OCI-LY7 (cell line): ENCODE measurements around the gene LAPTM5.

ENCODE experiments used
- CTCF ChIP-seq: fragments of 200-600 bp; sonication (generic); conservative IDR thresholded peaks from 2 replicates; pipeline ENCODE4 v1.5.1; 2014; ENCODE audit warnings: mild to moderate bottlenecking, antibody characterized with exemption, low read length, moderate library complexity, mixed read lengths
- EZH2phosphoT487 ChIP-seq: fragments of 200-600 bp; sonication (generic); IDR thresholded peaks from 2 replicates; pipeline ENCODE4 v1.6.1; 2018; ENCODE audit warnings: low read depth, borderline replicate concordance, mild to moderate bottlenecking, mixed run types, antibody characterized with exemption, low read length, moderate library complexity, mixed read lengths

- TF ChIP-seq CTCF, result no peak
- no peak for TF ChIP-seq EZH2phosphoT487
These were observed 25.8 kb upstream of the LAPTM5 start for GRCh38 chr1:30783256-30783915.
